ENCODE measurements around the gene ANKRD12. TPM values are rescaled to one million over a fixed set of nuclear protein-coding genes. Genes with fewer than 3 reads are reported as not detected.

Gene ANKRD12
- total RNA-seq, 2 experiments from 2014 or later: 160 to 164 TPM

GRCh38 chr18:9287036-9287435 lies 150.5 kb downstream of the ANKRD12 start:
- ChIA-PET CTCF (no interaction called here), POLR2A (no interaction called here)
- Mint-ChIP-seq H3K36me3 (ENCODE audit: low read depth) (peaks cover 37% of the 10 kb centered on the region), H3K4me1 (ENCODE audit: low read depth) (no peaks in the 10 kb centered on the region), H3K27ac (no peak overlapping the region), H3K4me3 (no peak overlapping the region), H3K27me3 (no peaks in the 10 kb centered on the region), H3K9me3 (peaks cover 7% of the 10 kb centered on the region)
- H3K9me3 ChIP-seq (ENCODE audit: control insufficient read depth in 1 of 2, insufficient read depth in 1 of 2, low read length in 2 of 2): peaks cover 10 to 18% of the 10 kb centered on the region in 2 experiments
- peaks cover 13% of the 10 kb centered on the region for H3K36me3 ChIP-seq (ENCODE audit: insufficient read depth, low read length)
- no peaks in the 10 kb centered on the region for H3K4me1 ChIP-seq (ENCODE audit: insufficient read depth, low read length)
- intact Hi-C loops (cut with DNase I, micrococcal nuclease): no loop called here
- H3K4me3 ChIP-seq (ENCODE audit: low read length): no peak overlapping the region
- H3K27me3 ChIP-seq (ENCODE audit: control insufficient read depth in 1 of 2, insufficient read depth in 2 of 2, low read length in 2 of 2): no peaks in the 10 kb centered on the region
- ATAC-seq (ENCODE audit: poor library complexity) (no peak), DNase-seq (no peak)
- no peak overlapping the region for H3K27ac ChIP-seq (ENCODE audit: low read depth in 1 of 2, low read length in 2 of 2)
- no peak for TF ChIP-seq CTCF (IDR thresholded peaks at IDR 0.05)

GRCh38 chr18:9289698-9290097 lies 153.1 kb downstream of the ANKRD12 start:
- CTCF ChIA-PET: no interaction called here
- no peaks in the 10 kb centered on the region for H3K4me1 ChIP-seq (ENCODE audit: insufficient read depth, low read length)
- H3K27me3 ChIP-seq (ENCODE audit: control insufficient read depth in 1 of 2, insufficient read depth in 2 of 2, low read length in 2 of 2): no peaks in the 10 kb centered on the region
- H3K9me3 Mint-ChIP-seq: peaks cover 10% of the 10 kb centered on the region
- no peaks in the 10 kb centered on the region for H3K27me3 Mint-ChIP-seq
- no peak for DNase-seq
- no peak for TF ChIP-seq CTCF (IDR thresholded peaks at IDR 0.05)
- intact Hi-C loops (cut with DNase I, micrococcal nuclease): no loop called here
- peaks cover 16 to 26% of the 10 kb centered on the region in 2 experiments for H3K9me3 ChIP-seq (ENCODE audit: control insufficient read depth in 1 of 2, insufficient read depth in 1 of 2, low read length in 2 of 2)
- H3K4me3 ChIP-seq (ENCODE audit: low read length): no peak overlapping the region
- H3K36me3 ChIP-seq (ENCODE audit: insufficient read depth, low read length): no peaks in the 10 kb centered on the region
- no peak for ATAC-seq (ENCODE audit: poor library complexity)
- no peaks in the 10 kb centered on the region for H3K4me1 Mint-ChIP-seq (ENCODE audit: low read depth)
- H3K27ac Mint-ChIP-seq: no peak overlapping the region
- POLR2A ChIA-PET: no interaction called here
- no peak overlapping the region for H3K27ac ChIP-seq (ENCODE audit: low read depth in 1 of 2, low read length in 2 of 2)
- H3K4me3 Mint-ChIP-seq: no peak overlapping the region
- H3K36me3 Mint-ChIP-seq (ENCODE audit: low read depth): peaks cover 33% of the 10 kb centered on the region

GRCh38 chr18:9290156-9290555 lies 153.6 kb downstream of the ANKRD12 start:
- TF ChIP-seq CTCF (IDR thresholded peaks at IDR 0.05): no peak
- no peak overlapping the region for H3K4me3 ChIP-seq (ENCODE audit: low read length)
- no peak for ATAC-seq (ENCODE audit: poor library complexity)
- H3K27ac Mint-ChIP-seq: no peak overlapping the region
- H3K27ac ChIP-seq (ENCODE audit: low read depth in 1 of 2, low read length in 2 of 2): no peak overlapping the region
- H3K27me3 Mint-ChIP-seq: no peaks in the 10 kb centered on the region
- CTCF ChIA-PET: no interaction called here
- no peaks in the 10 kb centered on the region for H3K4me1 ChIP-seq (ENCODE audit: insufficient read depth, low read length)
- H3K9me3 ChIP-seq (ENCODE audit: control insufficient read depth in 1 of 2, insufficient read depth in 1 of 2, low read length in 2 of 2): peaks cover 16 to 31% of the 10 kb centered on the region in 2 experiments
- DNase-seq: no peak
- no peaks in the 10 kb centered on the region for H3K36me3 ChIP-seq (ENCODE audit: insufficient read depth, low read length)
- intact Hi-C loops (cut with DNase I, micrococcal nuclease): no loop called here
- no peak overlapping the region for H3K4me3 Mint-ChIP-seq
- no peaks in the 10 kb centered on the region for H3K27me3 ChIP-seq (ENCODE audit: control insufficient read depth in 1 of 2, insufficient read depth in 2 of 2, low read length in 2 of 2)
- POLR2A ChIA-PET: no interaction called here
- peaks cover 33% of the 10 kb centered on the region for H3K36me3 Mint-ChIP-seq (ENCODE audit: low read depth)
- no peaks in the 10 kb centered on the region for H3K4me1 Mint-ChIP-seq (ENCODE audit: low read depth)
- peaks cover 10% of the 10 kb centered on the region for H3K9me3 Mint-ChIP-seq

Measured in CD4-positive, alpha-beta T cell (primary cell).